Embryonic facial prominence (tissue), 1 donor: Measurements from ENCODE around the gene AAR2.

Source experiments
- DNase-seq: peaks from one replicate; pipeline ENCODE4 v3.0.0-alpha.2; 2016; ENCODE audit errors: extremely low spot score

AAR2 gene, protein sequence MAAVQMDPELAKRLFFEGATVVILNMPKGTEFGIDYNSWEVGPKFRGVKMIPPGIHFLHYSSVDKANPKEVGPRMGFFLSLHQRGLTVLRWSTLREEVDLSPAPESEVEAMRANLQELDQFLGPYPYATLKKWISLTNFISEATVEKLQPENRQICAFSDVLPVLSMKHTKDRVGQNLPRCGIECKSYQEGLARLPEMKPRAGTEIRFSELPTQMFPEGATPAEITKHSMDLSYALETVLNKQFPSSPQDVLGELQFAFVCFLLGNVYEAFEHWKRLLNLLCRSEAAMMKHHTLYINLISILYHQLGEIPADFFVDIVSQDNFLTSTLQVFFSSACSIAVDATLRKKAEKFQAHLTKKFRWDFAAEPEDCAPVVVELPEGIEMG

DNA sequence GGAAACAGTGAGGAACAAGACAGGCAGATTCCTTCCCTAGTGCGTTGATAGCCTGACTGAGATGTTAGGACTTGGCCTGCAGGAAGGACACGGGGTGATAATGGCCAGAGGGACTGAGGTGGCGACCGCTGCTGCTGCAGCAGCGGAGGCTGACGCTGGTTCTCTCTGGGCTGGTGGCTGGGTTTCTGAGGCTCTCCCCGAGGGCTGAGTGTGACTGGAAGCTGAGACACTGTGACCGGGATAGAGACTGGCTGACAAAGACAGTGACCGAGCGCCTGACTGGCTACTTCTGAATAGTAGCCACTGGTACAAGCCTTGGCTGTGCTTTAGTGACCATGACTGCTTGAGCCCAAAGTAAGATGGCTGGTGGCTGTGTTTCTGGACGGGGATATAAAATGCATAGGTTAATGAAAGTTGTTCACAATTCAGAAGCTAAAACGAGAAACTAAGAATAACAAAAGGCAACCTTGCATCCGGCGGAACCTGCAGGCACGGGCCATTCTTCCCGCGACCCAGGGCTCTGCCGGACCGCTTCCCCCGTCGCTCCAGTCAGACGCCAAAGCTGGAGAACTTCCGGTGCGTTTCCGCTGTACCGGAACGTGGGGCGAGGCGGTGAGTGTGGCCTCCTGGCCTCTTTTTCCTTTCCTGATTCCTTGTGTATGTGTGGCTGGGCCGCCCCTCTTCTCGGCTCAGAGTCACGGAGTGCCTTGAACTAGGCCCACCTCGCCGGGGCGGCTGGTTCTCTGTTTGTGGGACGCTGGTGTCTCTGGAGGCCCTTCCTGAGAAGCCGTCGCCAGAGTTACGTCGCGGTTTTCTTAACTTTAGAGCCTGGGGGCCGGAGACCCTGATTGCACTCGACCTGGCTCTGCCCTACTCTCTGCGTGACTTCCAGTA, at the start of gene AAR2:
Gene AAR2 (plus strand): TSS at position 587 of the 894 bp plus-strand sequence. CDS start 3,391 bp downstream, outside the sequence.
- DNase-seq = peak; percentile 76

DNA sequence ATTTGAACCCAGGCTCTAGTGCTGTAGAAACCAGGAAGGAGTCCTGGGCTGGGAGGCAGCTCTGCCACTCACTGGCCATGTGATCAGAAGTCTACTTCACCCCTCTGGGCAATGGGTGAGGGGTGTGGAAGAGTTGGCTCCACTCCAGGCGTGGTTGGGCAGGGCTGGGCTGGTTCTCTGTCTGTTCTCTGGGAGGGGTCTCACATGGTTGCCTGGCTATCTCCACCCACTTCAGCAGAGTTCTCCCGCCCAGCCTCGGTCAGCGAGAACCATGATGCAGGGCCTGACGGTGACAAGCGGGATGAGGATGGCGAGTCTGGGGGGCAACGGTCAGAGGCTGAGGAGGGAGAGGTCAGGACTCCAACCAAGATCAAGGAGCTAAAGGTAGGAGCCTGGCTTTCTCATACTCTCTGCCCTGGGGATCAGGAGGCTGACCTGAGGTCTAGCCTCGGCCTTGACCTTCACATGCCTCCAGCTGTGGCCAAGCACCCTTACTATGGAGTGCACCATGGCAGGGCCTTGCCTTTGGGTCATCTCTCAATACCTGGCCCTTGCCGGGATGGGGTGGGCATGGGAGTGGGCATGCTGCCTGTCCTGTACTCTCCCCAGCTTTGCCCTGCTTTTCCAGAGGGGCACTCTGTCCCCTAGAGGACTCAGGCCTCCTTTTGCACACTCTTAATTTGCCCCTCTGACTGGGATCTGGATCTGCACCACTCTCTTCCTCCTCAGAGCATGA, 42.1 kb upstream of the AAR2 start:
- no peak for DNase-seq

DNA sequence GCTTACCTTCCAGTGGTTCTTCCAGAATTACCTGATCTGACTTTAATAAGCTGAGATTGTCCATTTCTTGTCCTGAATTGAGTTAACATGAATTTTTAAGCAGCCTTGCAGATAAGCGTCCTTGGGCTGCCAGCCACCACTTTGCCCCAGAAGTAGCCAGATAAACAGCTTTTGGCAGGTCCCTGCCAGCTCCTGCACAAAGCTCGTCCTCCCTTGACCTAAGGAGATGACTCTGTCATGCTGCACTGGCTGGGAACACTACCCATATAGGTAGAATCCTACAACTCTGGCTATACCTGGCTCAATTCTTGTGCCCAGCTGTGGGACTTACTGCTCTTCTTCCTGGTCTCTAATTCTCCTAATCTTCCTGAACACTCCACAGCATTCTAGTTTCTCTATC, 39.6 kb upstream of the AAR2 start:
- DNase-seq = no peak

DNA sequence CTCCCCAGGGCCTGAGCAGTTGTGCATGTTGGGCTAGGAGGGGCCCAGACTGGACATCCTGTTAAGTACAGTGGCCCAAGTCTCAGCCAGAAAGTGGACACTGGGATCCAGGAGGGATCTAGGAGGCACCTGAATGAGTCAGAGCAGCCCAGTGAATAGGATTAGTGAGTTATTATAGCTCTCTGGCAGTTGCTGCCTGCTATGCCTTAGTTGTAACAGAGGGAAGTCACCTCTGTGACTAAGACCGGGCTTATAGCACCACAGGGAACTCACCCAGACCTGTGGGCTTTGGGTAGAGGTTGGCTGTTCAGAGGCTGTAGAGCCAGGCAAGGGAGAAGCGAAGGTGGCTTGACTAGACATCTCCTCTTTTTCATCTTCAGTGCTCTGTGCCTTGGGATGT, 39.0 kb upstream of the AAR2 start:
- DNase-seq = no peak

DNA sequence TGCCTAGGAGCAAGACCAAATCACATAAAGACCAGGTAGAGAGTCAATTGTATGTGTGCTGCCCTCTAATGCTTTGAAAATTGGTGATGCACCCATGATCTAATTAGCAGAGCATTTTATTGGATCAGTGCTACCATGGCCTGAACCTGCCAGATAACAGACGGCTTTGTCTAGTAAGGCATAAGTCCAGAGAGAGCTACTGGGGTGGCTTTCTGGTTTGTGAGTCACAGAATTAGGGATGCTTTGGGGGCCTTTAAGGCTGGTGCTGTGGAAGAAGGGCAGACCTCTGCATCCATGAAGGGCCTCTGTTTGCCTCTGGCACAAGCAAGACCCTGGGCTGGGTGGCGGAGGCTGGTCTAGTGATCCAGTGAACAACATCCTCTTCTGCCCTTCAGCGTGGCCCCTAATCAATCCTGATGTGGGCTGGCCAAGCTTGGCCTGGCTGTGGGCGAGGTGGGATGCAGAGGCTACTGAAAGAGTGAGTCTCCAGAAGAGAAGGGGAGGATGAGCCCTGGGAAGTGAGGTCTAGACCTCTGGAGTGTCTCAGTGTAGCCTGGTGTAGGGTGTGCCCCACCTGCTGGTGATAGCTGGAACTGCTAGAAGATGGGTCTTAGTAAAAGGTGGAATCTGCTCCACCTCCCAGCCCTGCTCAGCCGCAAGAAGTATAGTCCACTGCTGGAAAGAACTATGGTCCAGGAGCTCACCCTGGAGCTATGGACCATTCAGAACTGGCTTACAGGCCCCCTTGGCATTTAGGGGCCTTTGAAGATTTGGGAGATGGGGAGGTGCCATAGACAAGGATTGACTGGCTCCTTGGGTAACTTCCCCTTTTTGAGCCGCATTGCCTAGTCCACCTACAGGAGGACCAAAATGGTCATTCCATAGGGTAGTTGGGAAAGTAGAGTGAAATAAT, 36.7 kb upstream of the AAR2 start:
- DNase-seq = peak; percentile 50

- no peak for DNase-seq
Measured at GRCh38 chr20:36200451-36200850, 35.8 kb upstream of the AAR2 start.

GRCh38 chr20:36201198-36201597, 35.1 kb upstream of the AAR2 start:
- DNase-seq = no peak

- no peak for DNase-seq
Measured at GRCh38 chr20:36202891-36203338, 33.4 kb upstream of the AAR2 start.

GRCh38 chr20:36203861-36204260, 32.4 kb upstream of the AAR2 start:
- no peak for DNase-seq

GRCh38 chr20:36205026-36205425, 31.3 kb upstream of the AAR2 start:
- no peak for DNase-seq

DNA sequence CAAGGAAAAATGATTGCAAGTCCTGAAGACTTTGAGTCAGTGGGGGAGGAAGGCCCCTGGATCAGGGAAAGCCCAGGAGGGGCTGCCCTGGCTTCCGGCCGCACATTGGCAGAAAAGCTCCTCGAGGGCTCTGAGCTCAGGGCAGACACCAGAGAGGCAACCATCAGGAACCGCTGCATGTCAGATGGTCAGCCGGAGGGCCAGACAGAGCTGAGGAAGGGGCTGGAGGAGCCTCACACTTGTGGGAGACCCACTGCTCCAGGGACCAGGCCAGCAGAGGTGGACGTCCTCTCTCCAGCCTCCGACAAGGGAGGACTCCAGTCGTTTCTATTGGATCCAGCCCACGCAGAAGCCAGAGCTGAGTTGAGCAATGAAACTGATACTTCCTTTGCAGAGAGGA, 30.2 kb upstream of the AAR2 start:
- no peak for DNase-seq

GRCh38 chr20:36206641-36207040, 29.6 kb upstream of the AAR2 start:
- no peak for DNase-seq

DNA sequence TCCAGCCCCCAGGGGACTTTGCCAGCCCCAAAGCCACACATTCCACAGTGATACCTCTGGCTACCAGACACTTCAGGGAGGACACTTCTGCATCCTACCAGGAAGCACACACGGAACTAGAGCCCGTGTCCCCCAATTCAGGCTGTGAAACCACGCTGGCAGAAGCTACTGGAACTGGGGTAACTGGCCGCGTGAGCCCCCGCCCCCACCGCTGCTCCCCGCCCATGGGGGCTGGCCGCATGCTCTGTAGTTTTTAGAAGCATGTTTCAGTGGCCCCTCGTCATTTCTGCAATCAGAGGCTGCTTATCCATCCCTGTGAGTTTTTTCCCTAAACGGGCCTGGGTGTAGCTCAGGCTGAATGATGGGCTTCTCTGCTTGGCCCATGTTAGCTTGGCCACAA, 28.7 kb upstream of the AAR2 start:
- no peak for DNase-seq

DNA sequence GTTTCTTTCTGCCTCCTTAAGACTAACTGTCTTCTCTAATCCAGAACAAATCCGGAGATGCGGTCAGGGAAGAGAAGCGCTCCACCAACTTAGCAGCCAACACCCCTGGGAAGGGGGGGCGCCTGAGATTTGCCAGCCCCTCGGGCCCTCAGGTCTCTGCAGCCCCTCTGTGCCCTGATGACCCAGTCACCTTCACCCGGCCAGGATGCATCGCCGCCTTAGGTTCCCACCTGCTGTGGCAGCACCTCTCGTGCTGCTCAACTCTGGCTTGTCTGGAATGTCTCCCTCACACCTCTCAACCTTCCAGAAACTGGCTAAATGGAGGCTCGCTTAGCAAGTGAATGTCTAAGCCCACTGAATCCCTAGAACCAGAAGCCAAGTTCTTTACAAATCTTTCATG, 28.0 kb upstream of the AAR2 start:
- DNase-seq = no peak

- no peak for DNase-seq
Measured at GRCh38 chr20:36210436-36211021, 25.7 kb upstream of the AAR2 start.

DNA sequence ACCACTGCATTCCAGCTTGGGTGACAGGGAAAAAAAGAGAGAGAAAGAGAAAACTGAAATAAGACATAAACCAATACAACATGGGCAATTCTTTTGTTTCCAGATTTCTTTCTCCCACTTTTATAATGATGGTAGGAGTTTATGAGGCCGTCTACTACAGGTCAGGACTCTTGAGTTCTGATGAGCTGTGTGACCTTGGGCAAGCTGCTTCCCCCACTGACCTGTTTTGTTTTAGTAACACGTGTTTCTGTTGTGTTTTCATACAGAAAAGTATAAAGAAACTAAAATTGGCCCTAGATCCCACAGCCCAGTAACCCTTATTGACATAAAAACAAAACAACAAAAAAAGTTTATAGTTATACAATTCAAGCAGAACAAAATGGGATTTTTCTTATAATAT, 22.9 kb upstream of the AAR2 start:
- no peak for DNase-seq

- no peak for DNase-seq
Measured at GRCh38 chr20:36214684-36215256, 21.5 kb upstream of the AAR2 start.

- DNase-seq = no peak
Measured at GRCh38 chr20:36215778-36216177, 20.5 kb upstream of the AAR2 start.

DNA sequence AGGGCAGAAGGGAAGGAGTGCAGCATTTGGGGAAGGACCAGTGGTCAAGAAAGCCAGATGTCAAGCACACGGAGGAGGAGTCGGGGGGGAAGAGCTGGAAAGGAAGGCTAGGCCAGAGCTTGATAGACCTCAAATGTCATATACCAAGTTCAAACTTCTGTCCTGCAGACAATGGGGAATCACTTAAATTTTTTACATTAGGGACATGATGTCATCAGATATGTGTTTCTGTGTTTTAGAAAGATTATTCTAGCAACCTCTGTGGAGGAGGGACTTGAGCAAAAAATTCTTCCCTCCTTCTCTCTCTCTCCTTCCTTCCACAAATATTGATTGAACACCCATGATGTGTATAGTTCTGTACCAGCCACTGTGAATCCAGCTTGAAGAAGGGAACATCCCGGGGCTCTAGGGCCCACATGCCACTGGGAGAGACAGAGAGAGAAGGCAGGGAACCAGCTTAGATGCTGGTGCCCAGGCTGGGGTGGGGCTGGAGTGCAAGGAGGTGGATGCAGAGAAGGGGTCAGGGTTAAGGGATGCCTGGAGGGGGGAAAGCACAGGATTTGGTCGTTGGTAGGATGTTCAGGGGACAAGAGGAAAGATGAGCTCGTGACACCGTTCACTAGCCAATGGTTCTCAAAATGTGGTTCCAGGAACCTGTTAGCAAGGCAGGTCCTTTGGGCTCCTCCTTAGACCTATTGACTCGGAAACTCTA, 19.8 kb upstream of the AAR2 start:
- no peak for DNase-seq

- DNase-seq = no peak
Measured at GRCh38 chr20:36217226-36217625, 19.1 kb upstream of the AAR2 start.
